ENCODE measurements around the gene CRELD1.

CRELD1 gene

DNA sequence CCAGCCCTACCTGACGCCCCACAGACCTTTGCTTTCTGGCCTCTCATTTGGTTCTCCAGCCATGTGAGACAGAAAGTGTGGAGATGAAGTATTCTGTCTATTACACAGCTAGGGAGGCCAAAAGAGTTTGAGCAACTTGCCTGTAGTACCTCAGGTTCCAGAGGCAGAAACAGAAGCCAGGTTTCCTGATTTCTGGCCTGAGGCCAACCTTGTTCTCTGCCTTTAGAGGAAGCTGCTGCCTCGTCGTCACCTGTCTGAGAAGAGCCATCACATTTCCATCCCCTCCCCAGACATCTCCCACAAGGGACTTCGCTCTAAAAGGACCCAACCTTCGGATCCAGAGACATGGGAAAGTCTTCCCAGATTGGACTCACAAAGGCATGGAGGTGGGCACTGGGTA is 27.2 kb upstream of the CRELD1 start:
- no peak for DNase-seq

DNA sequence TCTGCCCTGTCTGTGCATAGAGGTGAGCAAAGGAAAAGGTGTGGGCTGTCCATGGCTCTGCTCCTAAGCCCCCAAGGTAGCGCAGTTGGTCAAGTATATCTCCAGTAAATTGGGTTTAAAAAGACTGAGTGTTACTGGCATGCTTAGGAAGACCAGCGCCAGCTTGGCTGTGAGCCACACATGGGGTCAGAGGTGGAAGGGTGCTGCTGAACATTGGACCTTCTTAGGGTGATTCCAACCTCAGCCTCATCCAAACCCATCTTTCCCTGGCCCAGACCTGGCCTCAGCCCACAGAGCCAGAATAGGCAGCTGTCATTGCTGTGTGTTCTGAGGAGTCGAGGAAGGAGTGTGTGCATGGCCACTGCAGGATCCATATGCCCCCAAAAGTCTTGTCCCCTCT is 25.3 kb upstream of the CRELD1 start:
- no peak for DNase-seq

DNA sequence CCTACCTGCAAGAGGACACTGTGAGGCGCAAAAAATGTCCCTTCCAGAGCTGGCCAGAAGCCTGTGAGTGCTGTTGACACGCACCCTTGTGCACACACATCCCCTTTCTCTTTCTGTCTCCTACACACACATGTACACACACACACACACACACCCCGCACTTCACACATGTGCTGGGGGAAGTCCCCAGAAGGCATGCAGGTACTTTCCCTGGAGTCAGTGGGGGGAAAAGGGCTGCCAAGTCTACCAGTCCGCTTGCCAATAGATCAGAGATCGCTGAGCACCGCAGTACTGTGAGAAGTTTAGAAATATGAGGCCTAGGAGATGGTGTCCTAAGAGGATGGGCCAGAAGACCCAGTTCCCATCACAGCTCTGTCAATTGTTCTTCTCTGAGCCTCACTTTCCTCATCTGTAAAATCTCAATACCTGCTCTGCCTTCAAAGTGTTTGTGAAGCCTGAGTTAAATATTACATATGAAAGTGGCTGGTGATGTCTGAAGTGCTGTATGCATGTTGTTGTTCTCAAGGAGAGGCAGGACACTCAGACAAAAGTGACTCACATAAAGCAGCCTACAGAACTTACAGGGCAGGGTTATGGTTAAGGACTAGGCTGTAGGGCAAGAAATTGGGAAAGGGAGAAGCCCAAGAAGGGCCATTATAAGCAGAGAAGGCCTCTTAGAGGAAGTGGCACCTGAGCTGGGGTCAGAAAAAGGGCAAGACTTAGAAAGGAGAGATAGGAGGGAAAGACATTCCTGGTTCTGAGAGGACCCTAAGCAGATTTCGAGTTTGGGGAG is 24.2 kb upstream of the CRELD1 start:
- DNase-seq: peak in 1 of 2 donors; percentile 47

DNA sequence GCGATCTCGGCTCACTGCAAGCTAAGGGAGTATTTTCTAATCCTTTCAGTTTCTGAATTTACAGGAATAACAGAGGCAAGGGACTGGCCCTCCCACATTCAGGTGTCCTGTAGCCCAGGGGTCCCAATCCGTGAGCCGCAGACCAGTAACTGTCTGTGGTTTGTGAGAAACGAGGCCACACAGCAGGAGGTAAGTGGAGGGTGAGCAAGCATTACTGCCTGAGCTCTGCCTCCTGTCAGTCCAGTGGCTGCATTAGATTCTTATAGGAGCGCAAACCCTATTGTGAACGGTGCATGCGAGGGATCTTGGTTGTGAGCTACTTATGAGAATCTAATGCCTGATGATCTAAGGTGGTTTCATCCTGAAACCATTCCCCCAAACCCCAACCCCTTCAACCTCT is 21.8 kb upstream of the CRELD1 start:
- DNase-seq: no peak

DNA sequence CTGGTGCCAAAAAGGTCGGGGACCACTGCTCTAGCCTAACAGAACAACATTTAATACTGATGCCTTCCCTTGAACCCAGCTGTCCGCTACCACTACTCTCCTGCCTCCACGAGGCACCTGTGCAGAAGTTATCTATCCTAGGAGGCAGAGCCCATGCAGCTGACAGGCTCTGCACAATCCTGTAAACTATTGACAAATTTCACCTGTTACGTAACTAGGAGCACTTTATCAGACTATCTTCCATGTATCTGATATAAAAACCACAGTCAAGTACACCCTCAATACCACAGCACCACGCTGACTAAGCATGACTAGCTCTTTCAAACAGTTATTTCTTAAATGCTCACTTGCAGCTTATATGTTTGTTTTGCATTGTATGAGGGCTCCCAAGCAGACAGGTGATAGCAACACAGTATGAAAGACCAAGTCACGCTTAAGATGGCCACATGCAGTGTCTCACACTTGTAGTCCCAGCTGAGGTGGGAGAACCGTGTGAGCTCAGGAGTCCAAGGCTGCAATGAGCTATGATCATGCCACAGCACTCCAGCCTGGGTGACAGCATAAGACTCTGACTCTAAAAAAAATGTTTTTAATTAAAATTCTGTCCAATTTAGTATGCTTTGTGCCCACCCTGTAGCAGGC is 21.2 kb upstream of the CRELD1 start:
- DNase-seq: peak in 1 of 2 donors; percentile 46

DNA sequence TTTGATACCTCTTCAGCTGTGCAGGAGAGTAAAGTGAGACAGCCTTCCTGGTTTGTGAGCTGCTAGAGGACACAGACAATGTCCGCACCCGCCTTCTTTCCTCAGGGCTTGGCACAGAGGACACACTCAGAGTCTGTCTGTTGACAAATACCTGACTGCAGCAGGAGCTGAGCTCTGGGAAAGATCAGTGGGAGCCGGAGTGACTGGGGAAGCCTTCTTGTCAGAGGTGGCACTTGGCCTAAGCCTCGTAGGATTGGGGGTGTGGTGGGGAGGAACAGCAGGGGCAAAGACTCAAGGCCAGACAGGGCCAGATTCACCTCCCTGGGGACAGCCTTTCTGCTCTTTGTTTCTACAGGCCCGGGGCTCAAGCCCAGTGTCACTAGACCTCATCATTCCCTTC is 20.0 kb upstream of the CRELD1 start:
- no peak for DNase-seq

DNA sequence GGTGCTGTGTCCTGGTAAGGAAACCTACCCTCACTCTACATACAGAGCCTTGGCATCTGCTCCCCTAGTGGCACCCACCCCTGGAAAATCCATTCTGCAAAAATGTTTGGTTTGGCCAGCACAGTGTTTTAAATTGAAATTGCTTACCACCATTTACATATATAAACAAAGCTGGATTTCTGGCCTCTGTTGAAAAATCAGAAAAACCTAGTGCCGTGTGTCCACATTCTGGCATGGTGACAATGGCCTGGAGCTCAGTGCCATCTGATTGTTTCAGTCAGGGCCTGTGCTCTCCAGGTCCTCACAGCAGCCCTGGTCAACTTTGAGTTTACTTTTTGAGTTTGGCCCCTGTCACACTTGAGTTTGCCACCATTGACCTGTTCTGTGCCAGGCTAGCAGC is 19.6 kb upstream of the CRELD1 start:
- no peak for DNase-seq

DNA sequence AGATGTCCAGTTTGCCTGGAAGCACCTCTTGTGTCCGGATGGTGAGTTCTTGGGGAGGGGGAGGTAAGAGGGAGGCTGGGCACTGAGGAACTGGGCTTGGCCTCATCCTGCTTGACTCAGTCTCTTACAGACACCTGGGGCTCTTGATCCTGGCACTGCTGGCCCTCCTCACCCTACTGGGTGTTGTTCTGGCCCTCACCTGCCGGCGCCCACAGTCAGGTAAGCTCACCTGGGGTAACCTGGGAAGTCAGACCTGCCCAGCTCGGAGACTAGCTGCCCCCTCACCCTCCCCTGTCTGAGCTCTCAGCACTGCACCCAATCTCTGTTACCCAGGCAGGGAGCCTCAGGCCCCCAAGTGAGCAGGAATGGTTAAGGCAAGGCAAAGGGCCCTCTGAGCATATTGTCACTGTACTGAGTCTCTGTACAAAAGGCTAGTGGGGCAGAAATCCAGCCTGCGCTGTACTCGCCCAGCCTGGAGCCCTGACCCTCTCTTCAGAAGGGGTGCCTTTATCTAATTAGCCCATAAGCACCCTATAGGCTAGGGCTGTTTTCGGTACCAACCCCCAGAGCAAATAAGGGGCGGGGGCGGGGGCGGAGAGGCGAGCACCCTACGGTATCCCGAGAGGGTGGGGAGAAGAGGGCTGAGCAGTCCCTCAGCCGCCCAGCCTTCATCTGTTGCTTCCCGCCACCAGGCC is 18.9 kb upstream of the CRELD1 start:
- no peak for DNase-seq

DNA sequence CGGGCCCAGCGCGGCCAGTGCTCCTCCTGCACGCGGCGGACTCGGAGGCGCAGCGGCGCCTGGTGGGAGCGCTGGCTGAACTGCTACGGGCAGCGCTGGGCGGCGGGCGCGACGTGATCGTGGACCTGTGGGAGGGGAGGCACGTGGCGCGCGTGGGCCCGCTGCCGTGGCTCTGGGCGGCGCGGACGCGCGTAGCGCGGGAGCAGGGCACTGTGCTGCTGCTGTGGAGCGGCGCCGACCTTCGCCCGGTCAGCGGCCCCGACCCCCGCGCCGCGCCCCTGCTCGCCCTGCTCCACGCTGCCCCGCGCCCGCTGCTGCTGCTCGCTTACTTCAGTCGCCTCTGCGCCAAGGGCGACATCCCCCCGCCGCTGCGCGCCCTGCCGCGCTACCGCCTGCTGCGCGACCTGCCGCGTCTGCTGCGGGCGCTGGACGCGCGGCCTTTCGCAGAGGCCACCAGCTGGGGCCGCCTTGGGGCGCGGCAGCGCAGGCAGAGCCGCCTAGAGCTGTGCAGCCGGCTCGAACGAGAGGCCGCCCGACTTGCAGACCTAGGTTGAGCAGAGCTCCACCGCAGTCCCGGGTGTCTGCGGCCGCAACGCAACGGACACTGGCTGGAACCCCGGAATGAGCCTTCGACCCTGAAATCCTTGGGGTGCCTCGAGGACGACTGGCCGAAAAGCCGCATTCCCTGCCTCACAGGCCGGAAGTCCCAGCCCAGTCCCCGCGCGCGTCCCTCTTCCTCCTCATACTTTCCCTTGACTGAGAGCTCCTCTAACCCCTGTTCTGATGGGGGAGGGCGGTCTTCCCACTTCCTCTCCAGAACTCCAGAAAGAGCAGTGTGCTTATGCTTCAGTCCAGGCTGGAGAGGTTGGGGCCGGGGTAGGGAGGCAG is 18.1 kb upstream of the CRELD1 start:
- DNase-seq: peak; percentile 35 to 58

DNA sequence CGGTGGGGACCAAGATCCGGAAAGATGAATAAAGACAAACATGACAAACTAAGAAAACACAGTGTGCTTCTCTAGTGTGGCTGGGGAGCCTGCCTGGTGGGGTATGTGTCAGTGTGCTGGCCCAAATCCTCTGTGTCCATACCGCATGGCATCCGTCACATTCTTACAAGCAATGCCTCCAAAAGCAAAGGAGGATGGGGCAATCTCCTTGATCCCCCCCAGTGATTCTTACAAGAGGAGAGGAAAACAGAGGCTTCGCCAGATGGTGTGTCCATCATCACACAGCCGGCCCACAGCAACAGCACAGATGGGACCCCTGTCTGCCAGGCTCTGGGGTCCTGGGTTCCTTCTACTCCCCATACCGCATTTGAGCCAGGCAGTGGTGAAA is 17.3 kb upstream of the CRELD1 start:
- no peak for DNase-seq

DNA sequence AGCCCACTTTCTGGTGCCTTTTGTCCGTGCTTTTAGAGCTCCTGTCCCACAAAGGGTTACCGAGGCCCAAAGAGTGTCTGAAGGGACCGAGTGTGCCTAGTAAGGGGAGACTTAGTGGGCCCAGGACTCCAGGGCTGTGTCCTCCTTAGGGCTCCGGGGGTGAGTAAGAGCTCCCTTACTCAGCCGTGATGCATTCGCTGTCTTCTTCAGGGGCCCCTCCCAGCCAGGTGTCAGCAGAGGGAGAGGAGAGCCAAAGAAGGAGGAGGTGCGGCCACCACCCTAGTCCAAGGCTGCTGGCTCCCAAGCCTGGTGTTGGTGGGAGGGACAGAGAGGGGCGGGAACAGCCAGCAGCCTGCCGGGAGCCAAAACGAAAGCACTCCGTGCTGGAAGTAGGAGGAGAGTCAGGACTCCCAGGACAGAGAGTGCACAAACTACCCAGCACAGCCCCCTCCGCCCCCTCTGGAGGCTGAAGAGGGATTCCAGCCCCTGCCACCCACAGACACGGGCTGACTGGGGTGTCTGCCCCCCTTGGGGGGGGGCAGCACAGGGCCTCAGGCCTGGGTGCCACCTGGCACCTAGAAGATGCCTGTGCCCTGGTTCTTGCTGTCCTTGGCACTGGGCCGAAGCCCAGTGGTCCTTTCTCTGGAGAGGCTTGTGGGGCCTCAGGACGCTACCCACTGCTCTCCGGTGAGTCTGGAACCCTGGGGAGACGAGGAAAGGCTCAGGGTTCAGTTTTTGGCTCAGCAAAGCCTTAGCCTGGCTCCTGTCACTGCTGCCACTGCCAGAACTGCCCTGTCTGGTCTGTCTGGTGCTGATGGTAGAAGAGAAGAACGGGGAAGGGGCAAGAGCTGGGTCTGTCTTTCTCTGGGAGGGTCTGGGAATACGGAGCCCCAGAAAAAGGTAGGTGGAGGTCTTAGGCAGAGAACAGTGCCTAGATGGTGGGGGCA is 16.6 kb upstream of the CRELD1 start, which contains the start of gene IL17RC:
Gene IL17RC, plus strand, starts transcription at position 365 of the 947 bp plus-strand sequence. Its CDS starts 218 bp downstream, at position 583.
- peak; percentile 47 to 54 for DNase-seq

DNA sequence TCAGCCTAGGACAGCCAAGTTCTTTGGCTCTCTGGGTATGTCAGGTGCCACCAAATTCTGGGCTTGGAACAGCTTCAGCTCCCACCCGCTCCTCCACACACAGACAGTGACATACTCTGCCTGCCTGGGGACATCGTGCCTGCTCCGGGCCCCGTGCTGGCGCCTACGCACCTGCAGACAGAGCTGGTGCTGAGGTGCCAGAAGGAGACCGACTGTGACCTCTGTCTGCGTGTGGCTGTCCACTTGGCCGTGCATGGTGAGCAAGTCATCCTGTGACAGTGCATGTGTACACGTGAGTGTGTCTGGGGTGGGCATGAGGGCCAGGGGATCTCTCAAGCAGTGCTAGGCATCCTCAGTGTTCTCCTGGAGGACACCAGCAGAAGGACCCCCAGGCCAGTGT is 15.8 kb upstream of the CRELD1 start:
- no peak for DNase-seq

DNA sequence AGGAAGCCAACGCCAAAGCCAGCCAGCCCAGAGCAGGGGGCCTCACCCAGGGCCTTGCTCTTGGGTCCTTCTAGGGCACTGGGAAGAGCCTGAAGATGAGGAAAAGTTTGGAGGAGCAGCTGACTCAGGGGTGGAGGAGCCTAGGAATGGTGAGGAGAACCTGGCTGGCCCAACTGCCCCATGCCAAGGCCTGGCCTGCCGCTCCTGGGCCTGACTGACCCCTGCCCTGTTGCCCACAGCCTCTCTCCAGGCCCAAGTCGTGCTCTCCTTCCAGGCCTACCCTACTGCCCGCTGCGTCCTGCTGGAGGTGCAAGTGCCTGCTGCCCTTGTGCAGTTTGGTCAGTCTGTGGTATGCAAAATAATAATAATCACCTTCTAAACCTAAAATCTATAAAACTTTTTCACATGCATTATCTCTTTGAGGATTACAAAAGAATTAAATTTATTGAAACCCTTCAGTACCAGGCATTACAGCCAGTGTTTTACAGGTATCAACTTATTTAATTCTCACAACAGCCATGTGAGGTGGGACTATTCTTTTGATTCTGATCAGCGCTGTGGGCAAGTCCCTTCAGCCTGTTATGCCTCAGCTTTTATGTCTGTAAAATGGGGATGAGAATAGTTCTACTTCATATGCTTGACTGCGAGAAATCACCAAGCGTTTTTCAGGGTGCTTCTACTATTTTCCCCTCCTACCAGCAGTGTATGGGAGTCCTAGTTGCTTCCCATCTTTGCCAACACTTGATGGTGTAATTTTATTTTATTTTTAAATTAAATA is 15.2 kb upstream of the CRELD1 start:
- no peak for DNase-seq

DNA sequence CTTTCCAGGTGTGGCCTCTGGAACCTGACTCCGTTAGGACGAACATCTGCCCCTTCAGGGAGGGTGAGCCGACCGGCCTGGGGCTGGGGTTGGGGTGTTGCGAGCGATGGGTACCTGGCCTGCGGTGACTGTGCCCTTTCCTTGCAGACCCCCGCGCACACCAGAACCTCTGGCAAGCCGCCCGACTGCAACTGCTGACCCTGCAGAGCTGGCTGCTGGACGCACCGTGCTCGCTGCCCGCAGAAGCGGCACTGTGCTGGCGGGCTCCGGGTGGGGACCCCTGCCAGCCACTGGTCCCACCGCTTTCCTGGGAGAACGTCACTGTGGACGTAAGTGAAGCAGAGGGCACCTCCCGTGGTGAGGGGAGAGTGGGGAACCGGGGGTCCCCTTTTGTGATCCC is 5.5 kb upstream of the CRELD1 start:
- no peak for DNase-seq

DNA sequence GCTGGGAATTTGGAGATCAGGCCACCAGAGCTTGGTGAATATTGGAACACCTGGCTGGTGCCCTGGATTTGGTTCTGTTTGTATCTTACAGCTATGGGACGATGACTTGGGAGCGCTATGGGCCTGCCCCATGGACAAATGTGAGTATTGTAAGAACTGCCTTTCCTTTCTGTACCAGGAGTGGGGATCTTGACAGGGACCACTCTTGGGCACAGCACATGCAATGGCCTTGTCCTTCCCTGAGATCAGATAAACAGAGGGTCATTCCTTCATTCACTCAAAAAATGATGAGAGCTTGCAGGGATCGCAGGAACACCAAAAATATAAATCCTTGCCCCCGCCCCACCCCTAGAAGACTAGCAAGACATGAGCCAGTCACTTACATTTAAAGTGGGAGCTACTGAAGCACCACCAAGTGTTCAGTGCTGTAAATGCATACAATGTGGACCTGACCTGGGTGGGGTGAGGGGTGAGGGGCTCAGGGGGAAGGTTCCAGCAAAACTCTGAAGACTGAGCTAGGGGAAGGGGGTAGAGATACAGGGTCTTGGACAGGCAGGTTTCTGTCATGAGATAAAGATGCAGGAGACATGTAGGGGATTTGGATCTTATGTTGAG is 2.7 kb upstream of the CRELD1 start:
- DNase-seq: no peak

DNA sequence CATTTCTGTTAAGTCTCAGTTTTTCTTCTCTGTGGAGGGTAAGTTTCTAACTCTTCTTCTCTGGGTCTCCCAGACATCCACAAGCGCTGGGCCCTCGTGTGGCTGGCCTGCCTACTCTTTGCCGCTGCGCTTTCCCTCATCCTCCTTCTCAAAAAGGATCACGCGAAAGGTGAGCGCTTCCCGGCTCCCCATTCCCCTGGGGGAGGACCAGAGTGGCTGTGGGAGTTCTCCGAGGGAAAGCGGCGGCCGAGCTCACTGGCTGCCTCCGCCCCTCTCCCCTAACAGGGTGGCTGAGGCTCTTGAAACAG is 1.1 kb upstream of the CRELD1 start:
- DNase-seq: no peak

DNA sequence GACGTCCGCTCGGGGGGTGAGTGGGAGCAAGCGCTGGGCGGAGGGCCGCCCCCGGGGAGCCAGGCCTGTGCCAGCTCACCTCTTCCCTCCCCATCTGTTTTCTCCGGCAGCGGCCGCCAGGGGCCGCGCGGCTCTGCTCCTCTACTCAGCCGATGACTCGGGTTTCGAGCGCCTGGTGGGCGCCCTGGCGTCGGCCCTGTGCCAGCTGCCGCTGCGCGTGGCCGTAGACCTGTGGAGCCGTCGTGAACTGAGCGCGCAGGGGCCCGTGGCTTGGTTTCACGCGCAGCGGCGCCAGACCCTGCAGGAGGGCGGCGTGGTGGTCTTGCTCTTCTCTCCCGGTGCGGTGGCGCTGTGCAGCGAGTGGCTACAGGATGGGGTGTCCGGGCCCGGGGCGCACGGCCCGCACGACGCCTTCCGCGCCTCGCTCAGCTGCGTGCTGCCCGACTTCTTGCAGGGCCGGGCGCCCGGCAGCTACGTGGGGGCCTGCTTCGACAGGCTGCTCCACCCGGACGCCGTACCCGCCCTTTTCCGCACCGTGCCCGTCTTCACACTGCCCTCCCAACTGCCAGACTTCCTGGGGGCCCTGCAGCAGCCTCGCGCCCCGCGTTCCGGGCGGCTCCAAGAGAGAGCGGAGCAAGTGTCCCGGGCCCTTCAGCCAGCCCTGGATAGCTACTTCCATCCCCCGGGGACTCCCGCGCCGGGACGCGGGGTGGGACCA is 632 bp upstream of the CRELD1 start:
- peak; percentile 91 for DNase-seq

DNA sequence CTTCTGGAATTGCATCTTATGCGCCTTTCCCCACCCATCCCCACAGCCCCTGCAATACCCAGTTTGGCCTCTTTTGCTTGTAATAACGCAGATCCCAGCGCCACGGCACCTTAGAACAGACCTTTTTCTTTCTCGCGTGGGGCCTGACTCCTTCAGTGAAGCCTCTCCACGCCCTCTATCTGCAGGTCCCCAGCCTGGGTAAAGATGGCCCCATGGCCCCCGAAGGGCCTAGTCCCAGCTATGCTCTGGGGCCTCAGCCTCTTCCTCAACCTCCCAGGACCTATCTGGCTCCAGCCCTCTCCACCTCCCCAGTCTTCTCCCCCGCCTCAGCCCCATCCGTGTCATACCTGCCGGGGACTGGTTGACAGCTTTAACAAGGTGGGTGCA is 594 bp downstream of the CRELD1 start:
- peak in 1 of 2 donors; percentile 38 for DNase-seq

DNA sequence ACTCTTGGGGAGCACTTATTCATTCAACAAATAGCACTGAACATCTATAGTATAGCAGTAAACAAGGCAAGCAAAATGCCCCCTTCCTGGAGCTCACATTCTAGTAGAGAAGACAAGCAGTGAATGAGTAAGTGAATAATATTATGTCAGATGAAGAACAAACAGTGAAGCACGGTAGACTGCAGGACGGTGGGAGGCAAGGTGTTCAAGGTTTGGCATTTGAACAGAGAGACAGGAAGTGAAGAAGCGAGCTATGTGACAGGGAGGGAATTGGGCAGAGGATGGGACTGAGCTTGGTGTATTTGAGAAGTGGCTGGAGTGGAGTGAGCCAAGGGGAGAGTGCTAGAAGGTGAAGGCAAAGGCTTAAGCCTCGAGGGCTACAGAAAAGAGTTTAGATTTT is 1.4 kb downstream of the CRELD1 start:
- no peak for DNase-seq

DNA sequence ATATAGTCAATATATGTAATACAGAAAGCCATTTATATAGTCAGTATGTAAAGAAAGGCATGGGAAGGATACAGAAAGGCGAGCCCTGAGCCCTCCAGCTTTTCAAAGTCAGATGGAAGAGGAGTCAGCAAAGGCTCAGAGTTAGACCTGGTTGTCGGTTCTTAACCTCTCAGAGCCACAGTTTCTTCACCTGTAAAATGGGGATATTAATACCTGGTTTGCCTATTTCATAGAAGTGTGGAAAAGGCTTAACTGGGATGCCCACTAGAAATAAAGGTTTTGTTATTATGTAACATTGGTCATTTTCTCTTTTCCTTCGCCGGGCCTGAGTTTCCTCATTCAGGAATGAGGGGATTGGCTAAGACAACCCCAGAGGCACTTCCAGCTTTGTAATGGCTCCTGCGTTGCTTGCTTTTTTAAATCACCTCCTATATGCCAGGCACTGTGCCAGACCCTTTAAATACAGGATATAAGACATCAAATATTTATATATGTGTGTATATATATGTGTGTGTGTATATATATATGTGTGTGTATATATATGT is 2.4 kb downstream of the CRELD1 start:
- no peak for DNase-seq

All from stimulated activated CD4-positive, alpha-beta T cell treated with anti-CD3 and anti-CD28 coated beads, Interleukin-2, amount 100 ng/mL, for 24 hours (primary cell).